GM11168 (cell line): ENCODE results near the gene BAZ2B.
"Not testable (repeated sequence)": the region's sequence is repeated elsewhere in the genome, so short reads cannot be mapped to it uniquely, and the experiment has no call there.

Experiments
- in situ Hi-C: fragments of 300-500 bp; cut with MboI; formaldehyde crosslinking; loops from one replicate; pipeline ENCODE4 v1.12.0; 2022; ENCODE audit warnings: low sequenced_read_pairs; ENCODE audit not compliant: unreplicated experiment

Gene BAZ2B

GRCh38 chr2:159546716-159547430 is 69.5 kb downstream of the BAZ2B start:
- in situ Hi-C loops = no loop called here

- in situ Hi-C loops = no loop called here
Observed at GRCh38 chr2:159546039-159546438, 70.3 kb downstream of the BAZ2B start.

- in situ Hi-C loops = no loop called here
Observed at GRCh38 chr2:159545085-159545484, 71.3 kb downstream of the BAZ2B start.

- in situ Hi-C loops = no loop called here
Observed at GRCh38 chr2:159542101-159542500, 74.2 kb downstream of the BAZ2B start.

- in situ Hi-C loops = no loop called here
Observed at GRCh38 chr2:159539701-159540100, 76.6 kb downstream of the BAZ2B start.

- in situ Hi-C loops = no loop called here
Observed at GRCh38 chr2:159538801-159539200, 77.5 kb downstream of the BAZ2B start.

GRCh38 chr2:159535261-159535660 is 81.1 kb downstream of the BAZ2B start:
- in situ Hi-C loops = not testable (repeated sequence)

GRCh38 chr2:159531475-159531874 is 84.9 kb downstream of the BAZ2B start:
- in situ Hi-C loops = no loop called here

- in situ Hi-C loops = no loop called here
Observed at GRCh38 chr2:159526433-159526832, 89.9 kb downstream of the BAZ2B start.

- in situ Hi-C loops = no loop called here
Observed at GRCh38 chr2:159525012-159525411, 91.3 kb downstream of the BAZ2B start.

GRCh38 chr2:159521272-159521671 is 95.1 kb downstream of the BAZ2B start:
- in situ Hi-C loops = no loop called here

GRCh38 chr2:159518321-159519005 is 97.9 kb downstream of the BAZ2B start:
- in situ Hi-C loops = no loop called here

GRCh38 chr2:159516241-159516758 is 100.0 kb downstream of the BAZ2B start:
- in situ Hi-C loops = no loop called here

- in situ Hi-C loops = no loop called here
Observed at GRCh38 chr2:159515441-159515840, 100.9 kb downstream of the BAZ2B start.

- in situ Hi-C loops = no loop called here
Observed at GRCh38 chr2:159513745-159514144, 102.6 kb downstream of the BAZ2B start.

- in situ Hi-C loops = no loop called here
Observed at GRCh38 chr2:159508140-159508539, 108.2 kb downstream of the BAZ2B start.

GRCh38 chr2:159506764-159507440 is 109.4 kb downstream of the BAZ2B start:
- in situ Hi-C loops = no loop called here

- in situ Hi-C loops = no loop called here
Observed at GRCh38 chr2:159506202-159506601, 110.1 kb downstream of the BAZ2B start.

GRCh38 chr2:159505196-159505595 is 111.2 kb downstream of the BAZ2B start:
- in situ Hi-C loops = no loop called here

GRCh38 chr2:159501743-159502142 is 114.6 kb downstream of the BAZ2B start:
- in situ Hi-C loops = no loop called here

- in situ Hi-C loops = no loop called here
Observed at GRCh38 chr2:159497847-159498246, 118.5 kb downstream of the BAZ2B start.
